A549 (cell line): Measurements from ENCODE around the gene ARHGEF19. TPM values are rescaled to one million over a fixed set of nuclear protein-coding genes. Genes with fewer than 3 reads are reported as not detected.
"Not testable (repeated sequence)": the region's sequence is repeated elsewhere in the genome, so short reads cannot be mapped to it uniquely, and the experiment has no call there.

Source experiments
- ATAC-seq, 2 experiments: fragments of 200-7000 bp in 1 of 2; fragments of >200 bp in 1 of 2; cut with Nextera tagmentation in 1 of 2; cut with Tn5 transposase in 1 of 2; 3 replicates each; pipeline versions ENCODE4 v1.8.0 to v1.9.1; 2018 to 2020; ENCODE audit warnings: mild to moderate bottlenecking in 1 of 2, moderate library complexity in 1 of 2
- CTCF ChIA-PET: fragments of 300-600 bp; sonication (Branson Sonifier 250); formaldehyde crosslinking; extraction: SDS; loops from one replicate; lab custom pipeline; 2021; ENCODE audit warnings: antibody characterized with exemption, inconsistent platforms; lab: Yijun Ruan, JAX
- POLR2A ChIA-PET: fragments of 350-600 bp; formaldehyde crosslinking; extraction: SDS; loops from one replicate; lab custom pipeline; 2021; ENCODE audit warnings: antibody characterized with exemption, inconsistent platforms; lab: Yijun Ruan, JAX
- DNase-seq, 2 experiments: peaks; one replicate each; pipeline versions ENCODE4 v3.0.0 to v3.0.0-alpha.2; 2011 to 2016; ENCODE audit warnings: low read depth in 1 of 2, low spot score in 1 of 2
- FAIRE-seq: peaks from 2 replicates; lab custom pipeline; 2011; peaks lifted over from hg19 to GRCh38; lab: Jason Lieb, UNC
- H3K27ac ChIP-seq, 2 experiments: fragments of >200 bp; sonication (Bioruptor Twin); formaldehyde crosslinking; 3 replicates each; pipeline ENCODE4 v1.5.1; 2016 to 2017
- H3K4me1 ChIP-seq: fragments of >200 bp; sonication (Bioruptor Twin); formaldehyde crosslinking; 3 replicates; pipeline ENCODE4 v1.6.1; 2016
- H3K4me2 ChIP-seq: fragments of >200 bp; sonication (Bioruptor Twin); formaldehyde crosslinking; 3 replicates; pipeline ENCODE4 v1.6.1; 2016
- H3K4me3 ChIP-seq: fragments of >200 bp; sonication (Bioruptor Twin); formaldehyde crosslinking; 3 replicates; pipeline ENCODE4 v1.5.1; 2016
- H3K9me3 ChIP-seq: fragments of >200 bp; sonication (Bioruptor Twin); formaldehyde crosslinking; 3 replicates; pipeline ENCODE4 v1.6.1; 2016
- BCL3 ChIP-seq: fragments of >200 bp; sonication (Bioruptor Twin); formaldehyde crosslinking; IDR thresholded peaks from 3 replicates; pipeline ENCODE4 v1.6.1; 2016
- BHLHE40 ChIP-seq: IDR thresholded peaks from 2 replicates; pipeline ENCODE4 v1.6.1; 2012; ENCODE audit warnings: low read depth, low read length, inconsistent platforms
- CBX2 ChIP-seq: fragments of 200-600 bp; sonication (generic); IDR thresholded peaks from 2 replicates; pipeline ENCODE4 v1.6.1; 2016; ENCODE audit warnings: low read depth, mild to moderate bottlenecking, borderline replicate concordance
- EHF ChIP-seq: fragments of 250-450 bp; sonication (Bioruptor Pico); IDR thresholded peaks from 2 replicates; pipeline ENCODE4 v1.5.0; 2020; ENCODE audit warnings: mild to moderate bottlenecking
- FOSB ChIP-seq: fragments of 250-450 bp; sonication (Bioruptor Pico); IDR thresholded peaks from 2 replicates; pipeline ENCODE4 v1.5.0; 2020; ENCODE audit warnings: mild to moderate bottlenecking, moderate library complexity
- HDAC2 ChIP-seq: fragments of 200-600 bp; sonication (generic); IDR thresholded peaks from 2 replicates; pipeline ENCODE4 v1.6.1; 2016
- HEYL ChIP-seq: fragments of 250-450 bp; sonication (Bioruptor Pico); IDR thresholded peaks from 2 replicates; pipeline ENCODE4 v1.8.0; 2021; ENCODE audit warnings: mild to moderate bottlenecking, moderate library complexity
- HOXB13 ChIP-seq: fragments of 250-450 bp; sonication (Bioruptor Pico); IDR thresholded peaks from 2 replicates; pipeline ENCODE4 v1.5.0; 2020; ENCODE audit warnings: low read depth, mild to moderate bottlenecking, moderate library complexity
- HOXB5 ChIP-seq: fragments of 250-450 bp; sonication (Bioruptor Pico); IDR thresholded peaks from 2 replicates; pipeline ENCODE4 v1.5.0; 2020; ENCODE audit warnings: mild to moderate bottlenecking, moderate library complexity
- KDM1A ChIP-seq: fragments of 200-600 bp; sonication (generic); IDR thresholded peaks from 2 replicates; pipeline ENCODE4 v1.6.1; 2016; ENCODE audit warnings: low read depth, mild to moderate bottlenecking
- KDM5A ChIP-seq: fragments of 200-600 bp; sonication (generic); IDR thresholded peaks from 2 replicates; pipeline ENCODE4 v1.6.1; 2016; ENCODE audit warnings: antibody characterized with exemption, mild to moderate bottlenecking
- MAX ChIP-seq: IDR thresholded peaks from 2 replicates; pipeline ENCODE4 v1.6.1; 2012
- MAZ ChIP-seq: fragments of 150-350 bp; IDR thresholded peaks from 2 replicates; pipeline ENCODE4 v1.6.1; 2014; ENCODE audit warnings: antibody characterized with exemption, low read depth, low read length, borderline replicate concordance
- NPAS2 ChIP-seq: fragments of 250-450 bp; sonication (Bioruptor Pico); IDR thresholded peaks from 2 replicates; pipeline ENCODE4 v1.8.0; 2022; ENCODE audit warnings: mild to moderate bottlenecking, moderate library complexity, borderline replicate concordance
- POLR2A ChIP-seq: IDR thresholded peaks from 2 replicates; pipeline ENCODE4 v1.6.1; 2012; ENCODE audit warnings: mild to moderate bottlenecking, low read length
- RCOR1 ChIP-seq: fragments of 150-350 bp; IDR thresholded peaks from 2 replicates; pipeline ENCODE4 v1.6.1; 2014; ENCODE audit warnings: antibody characterized with exemption, low read length, low read depth
- REST ChIP-seq: fragments of 200-600 bp; sonication (generic); IDR thresholded peaks from 2 replicates; pipeline ENCODE4 v1.6.1; 2016; ENCODE audit warnings: antibody characterized with exemption, mild to moderate bottlenecking, moderate library complexity
- RFX5 ChIP-seq: fragments of 450-650 bp; IDR thresholded peaks from 2 replicates; pipeline ENCODE4 v1.7.1; 2014; ENCODE audit warnings: antibody characterized with exemption, mild to moderate bottlenecking, moderate library complexity
- SREBF2 ChIP-seq: fragments of 450-650 bp; IDR thresholded peaks from 2 replicates; pipeline ENCODE4 v1.6.1; 2014; ENCODE audit warnings: mild to moderate bottlenecking, moderate library complexity
- TP53 ChIP-seq: fragments of 250-450 bp; sonication (Bioruptor Pico); IDR thresholded peaks from 2 replicates; pipeline ENCODE4 v1.5.0; 2021; ENCODE audit warnings: mild to moderate bottlenecking, moderate library complexity
- ZFP36 ChIP-seq: fragments of 450-650 bp; IDR thresholded peaks from 2 replicates; pipeline ENCODE4 v1.6.1; 2014; ENCODE audit warnings: borderline replicate concordance; ENCODE audit not compliant: partially characterized antibody
- WGBS: methylation state at CpG from one replicate; pipeline ENCODE4 v1.1.6; 2017; ENCODE audit errors: missing lambda C conversion rate; 5-methylcytosine and 5-hydroxymethylcytosine counted together
- polyA plus RNA-seq, 4 experiments: library from polyadenylated mRNA; depleted of rRNA in 3 of 4; stranded (reverse); fragments of >200 nt; fragmentation: RNase III in 1 of 4; extraction: RNeasy Plus Mini Kit Qiagen cat#74134 plus additional on column Dnase treatment in 1 of 4; gene quantifications; 2 replicates in 3 of 4; 3 replicates in 1 of 4; pipeline ENCODE4 v1.2.3, GENCODE V29; 2011 to 2017

ARHGEF19 gene
- polyA plus RNA-seq, 2 of the 4 experiments (the other 2 are of a cell fraction): 6.1 to 9.2 TPM

DNA sequence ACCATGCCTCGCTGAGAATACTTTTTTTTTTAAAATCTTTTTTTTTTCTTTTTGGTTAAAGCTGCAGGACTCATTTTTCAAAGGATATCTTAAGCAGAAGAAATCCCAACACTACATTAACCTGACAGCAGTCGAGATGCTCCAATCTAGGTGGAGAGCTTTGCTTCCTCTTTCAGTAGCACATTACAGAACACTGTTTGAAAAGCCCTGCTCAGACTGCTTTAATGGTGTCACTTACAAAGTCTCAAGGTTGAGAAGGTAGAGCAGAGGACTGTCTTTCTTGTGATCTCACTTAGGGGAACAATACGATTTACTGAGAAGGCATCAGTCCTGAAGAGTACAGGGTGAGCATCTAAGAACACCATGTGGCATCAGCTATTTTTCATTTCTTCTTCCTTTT is 45.5 kb upstream of the ARHGEF19 start:
- no peak overlapping the region for H3K27ac ChIP-seq
- H3K4me3 ChIP-seq: no peak overlapping the region
- WGBS: 90% methylated on average over 3 of the region's 3 CpGs
- peaks cover 18% of the 10 kb centered on the region; the same call in 2 of the 3 replicates for H3K4me1 ChIP-seq
- POLR2A ChIA-PET: no interaction called here
- ATAC-seq (no peak), DNase-seq (no peak), FAIRE-seq (no peak)
- no peak overlapping the region for H3K4me2 ChIP-seq
- no peaks in the 10 kb centered on the region for H3K9me3 ChIP-seq
- CTCF ChIA-PET: interaction anchor here (0.6 to 1.0 kb wide), 3 partner anchors 105 to 186 kb away, joined by 3 to 6 read pairs (median 3); no protein-coding TSS in a partner anchor
- TF ChIP-seq NPAS2 (CRISPR knock-in tag) (no peak), HOXB5 (no peak), RFX5 (no peak), CBX2 (no peak), MAZ (no peak), BHLHE40 (no peak), HEYL (CRISPR knock-in tag) (no peak), HOXB13 (CRISPR knock-in tag) (no peak), SREBF2 (no peak), MAX (no peak), TP53 (CRISPR knock-in tag) (no peak), KDM1A (no peak), REST (no peak), POLR2A (no peak)

- CTCF ChIA-PET: interaction anchor here (0.6 to 1.0 kb wide), 3 partner anchors 106 to 185 kb away, joined by 3 to 6 read pairs (median 3); no protein-coding TSS in a partner anchor
- POLR2A ChIA-PET: not testable (repeated sequence)
Observed at GRCh38 chr1:16257556-16257955, 45.1 kb upstream of the ARHGEF19 start.

DNA sequence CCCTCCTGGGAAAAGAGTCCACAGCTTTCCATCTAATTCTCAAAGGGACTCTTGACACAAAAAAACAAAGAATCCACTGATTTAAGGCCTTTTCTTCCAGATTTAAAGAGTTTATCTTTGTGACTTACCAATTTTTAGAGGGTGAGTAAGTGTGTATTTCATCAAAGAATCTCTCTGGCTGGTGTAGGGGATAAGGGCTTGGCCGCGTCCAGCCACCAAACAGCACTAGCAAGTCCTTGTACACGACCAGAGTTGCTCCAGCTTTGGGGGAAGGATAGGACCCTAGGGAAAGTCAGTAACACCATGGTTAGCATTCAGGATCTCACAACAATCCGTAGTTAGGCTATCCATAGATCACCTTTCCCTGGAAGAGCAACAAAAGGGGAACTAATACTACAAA is 44.0 kb upstream of the ARHGEF19 start:
- Histone ChIP-seq H3K27ac (no peak overlapping the region), H3K4me1 (peaks cover 20% of the 10 kb centered on the region; the same call in 2 of the 3 replicates), H3K4me2 (no peak overlapping the region), H3K4me3 (no peak overlapping the region), H3K9me3 (no peaks in the 10 kb centered on the region)
- 75% methylated on average over 4 of the region's 4 CpGs for WGBS
- no peak for FAIRE-seq
- DNase-seq: no peak
- ChIA-PET CTCF (interaction anchor here (0.6 kb wide), 2 partner anchors 77 to 107 kb away, joined by 3 to 4 read pairs; no protein-coding TSS in a partner anchor), POLR2A (no interaction called here)
- no peak for TF ChIP-seq SREBF2
- no peak for TF ChIP-seq EHF
- TF ChIP-seq KDM5A: no peak
- TF ChIP-seq HOXB13 (CRISPR knock-in tag): no peak
- TF ChIP-seq HDAC2: no peak
- no peak for TF ChIP-seq RCOR1
- no peak for TF ChIP-seq MAZ
- TF ChIP-seq FOSB: no peak
- no peak for TF ChIP-seq BCL3
- no peak for TF ChIP-seq ZFP36
- no peak for TF ChIP-seq POLR2A
- ATAC-seq: no peak

More at GRCh38 chr1:16257556-16257955, 45.1 kb upstream of the ARHGEF19 start:
- not testable (repeated sequence) for H3K27ac ChIP-seq, H3K4me2 ChIP-seq, H3K9me3 ChIP-seq, DNase-seq, ATAC-seq, H3K4me3 ChIP-seq, FAIRE-seq
- 98% methylated on average over 3 of the region's 3 CpGs for WGBS
- peaks cover 20% of the 10 kb centered on the region; the same call in 2 of the 3 replicates for H3K4me1 ChIP-seq
